ENCODE results near the gene ARMC3.
"Not testable (repeated sequence)": the region's sequence is repeated elsewhere in the genome, so short reads cannot be mapped to it uniquely, and the experiment has no call there.

ARMC3 gene

DNA sequence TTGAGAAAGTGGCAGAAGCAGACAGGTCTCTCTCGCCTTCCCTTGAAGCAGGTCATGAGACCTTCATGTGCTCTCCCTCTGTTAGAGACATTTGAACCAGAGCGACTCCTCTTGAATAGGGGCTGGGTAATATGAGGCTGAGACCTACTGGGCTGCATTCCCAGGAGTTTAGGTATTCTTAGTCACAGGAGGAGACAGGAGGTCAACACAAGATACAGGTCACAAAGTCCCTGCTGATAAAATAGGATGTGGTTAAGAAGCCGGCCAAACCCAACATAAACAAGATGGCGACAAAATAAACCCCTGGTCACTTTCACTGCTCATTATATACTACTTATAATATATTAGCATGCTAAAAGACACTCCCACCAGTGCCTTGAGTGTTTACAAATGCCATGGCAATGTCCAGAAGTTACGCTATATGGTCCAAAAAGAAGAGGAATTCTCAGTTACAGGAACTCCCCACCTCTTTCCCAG is 124.0 kb downstream of the ARMC3 start:
- no peak for DNase-seq (ENCODE audit: low spot score)

DNA sequence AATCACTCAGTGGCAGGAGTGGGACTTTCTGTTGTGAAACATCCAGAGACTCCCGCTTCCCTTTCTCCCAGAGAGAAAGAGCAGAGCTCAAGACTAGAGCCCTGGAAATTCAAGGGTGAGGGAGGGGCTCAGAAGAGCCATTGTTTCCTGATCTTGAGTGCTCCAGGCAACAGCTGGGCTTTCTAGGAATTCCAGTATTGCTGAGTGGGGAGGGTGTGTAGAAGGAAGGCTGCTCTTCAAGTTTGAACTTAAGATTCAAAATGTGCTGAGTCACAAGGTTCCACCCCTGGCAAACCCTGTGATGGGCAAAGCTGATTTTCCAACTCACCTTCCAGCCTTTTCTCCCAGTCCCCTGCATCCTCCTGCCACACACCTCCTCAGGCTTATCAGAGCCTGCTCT is 125.2 kb downstream of the ARMC3 start:
- DNase-seq (ENCODE audit: low spot score) = no peak

DNA sequence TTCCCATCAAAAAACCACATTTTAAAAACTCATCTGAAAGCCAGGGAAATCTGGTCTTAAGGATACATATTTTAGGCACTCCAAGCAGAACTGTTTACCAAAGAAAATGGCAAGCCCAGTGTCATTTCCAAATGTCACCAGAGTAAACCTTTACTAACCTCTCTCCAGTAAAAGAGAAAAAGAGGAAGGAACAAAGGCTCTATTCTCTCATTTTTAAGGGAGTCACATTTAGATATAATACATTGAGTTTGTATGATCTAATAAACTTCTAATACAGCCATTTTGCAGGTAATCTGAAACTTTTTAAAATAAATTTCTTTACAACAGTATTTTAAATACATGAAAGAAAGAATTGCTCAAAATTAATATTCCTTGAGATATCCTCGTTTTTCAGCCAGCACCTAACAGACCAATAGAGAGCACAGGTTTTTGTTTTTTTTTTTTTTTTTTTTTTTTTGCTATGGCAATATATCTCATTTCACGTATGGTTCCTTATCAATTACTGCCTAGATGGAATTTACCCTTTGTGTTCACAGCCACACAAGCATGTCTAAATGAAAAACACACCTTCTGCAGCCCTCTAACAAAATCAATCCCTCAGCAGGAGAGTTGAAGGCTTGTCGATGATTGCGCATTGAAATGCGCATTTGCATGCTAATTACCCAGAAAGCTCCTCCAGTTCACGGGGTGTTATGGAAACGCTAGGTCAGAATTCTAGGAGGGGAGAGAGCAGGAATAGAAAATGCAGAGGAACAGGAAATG is 127.8 kb downstream of the ARMC3 start:
- DNase-seq (ENCODE audit: low spot score) = no peak

DNA sequence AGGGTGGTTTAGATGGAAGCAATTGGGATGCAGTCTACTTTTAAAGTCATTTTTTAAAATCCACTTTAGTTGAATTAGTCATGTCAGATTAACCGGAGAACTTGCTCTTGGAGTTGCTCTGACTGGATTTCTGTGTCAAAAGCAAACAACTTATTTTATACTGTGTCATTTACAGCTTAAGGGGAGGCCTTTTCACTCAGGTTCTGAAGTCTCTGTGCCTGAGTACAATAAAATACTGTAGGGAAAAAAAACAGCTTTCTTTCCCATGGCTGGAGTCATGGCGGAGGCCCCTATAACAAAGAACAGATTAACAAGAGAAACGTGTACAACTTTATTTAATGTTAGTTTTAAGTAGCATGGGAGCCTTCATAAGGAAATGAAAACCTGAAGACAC is 128.3 kb downstream of the ARMC3 start:
- DNase-seq (ENCODE audit: low spot score) = no peak

DNA sequence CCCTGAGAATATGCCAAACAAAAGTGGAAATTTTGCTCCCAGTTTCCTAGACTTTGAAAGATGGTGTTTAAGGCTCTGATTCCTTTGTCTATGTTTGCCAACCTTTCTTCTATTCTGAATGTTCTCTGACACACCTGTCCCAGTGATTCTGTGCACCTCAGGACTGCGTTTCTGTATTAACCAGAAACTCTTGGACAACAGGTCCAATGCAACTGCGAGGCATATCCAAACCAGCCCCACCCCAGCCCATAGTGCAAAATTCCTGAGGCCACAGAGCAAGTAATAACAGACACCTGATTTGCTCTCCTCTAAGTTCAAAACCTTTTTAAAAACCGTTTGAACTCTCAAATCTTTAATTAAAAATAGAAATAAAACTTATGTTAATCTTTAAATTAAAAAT is 130.5 kb downstream of the ARMC3 start:
- no peak for DNase-seq (ENCODE audit: low spot score)

DNA sequence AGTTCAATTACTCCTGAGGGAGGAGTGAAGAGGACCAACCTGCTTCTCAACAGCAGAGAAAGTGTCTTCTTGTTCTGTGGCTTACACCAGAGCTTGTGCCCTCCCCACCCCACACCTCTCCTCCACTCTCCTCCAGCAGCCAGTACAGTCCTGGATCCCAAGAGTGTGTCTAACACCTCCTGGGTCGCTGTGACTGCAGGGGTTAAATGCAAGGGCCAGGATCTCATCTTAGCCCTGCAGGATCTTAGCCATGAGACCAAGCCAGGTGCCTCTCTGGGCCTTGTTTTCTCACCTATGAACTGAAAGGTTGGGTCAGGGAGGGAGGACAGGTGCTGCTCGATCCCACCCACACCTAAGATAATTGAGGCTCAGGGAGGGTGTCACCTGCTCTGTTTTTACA is 133.1 kb downstream of the ARMC3 start:
- DNase-seq (ENCODE audit: low spot score) = no peak

DNA sequence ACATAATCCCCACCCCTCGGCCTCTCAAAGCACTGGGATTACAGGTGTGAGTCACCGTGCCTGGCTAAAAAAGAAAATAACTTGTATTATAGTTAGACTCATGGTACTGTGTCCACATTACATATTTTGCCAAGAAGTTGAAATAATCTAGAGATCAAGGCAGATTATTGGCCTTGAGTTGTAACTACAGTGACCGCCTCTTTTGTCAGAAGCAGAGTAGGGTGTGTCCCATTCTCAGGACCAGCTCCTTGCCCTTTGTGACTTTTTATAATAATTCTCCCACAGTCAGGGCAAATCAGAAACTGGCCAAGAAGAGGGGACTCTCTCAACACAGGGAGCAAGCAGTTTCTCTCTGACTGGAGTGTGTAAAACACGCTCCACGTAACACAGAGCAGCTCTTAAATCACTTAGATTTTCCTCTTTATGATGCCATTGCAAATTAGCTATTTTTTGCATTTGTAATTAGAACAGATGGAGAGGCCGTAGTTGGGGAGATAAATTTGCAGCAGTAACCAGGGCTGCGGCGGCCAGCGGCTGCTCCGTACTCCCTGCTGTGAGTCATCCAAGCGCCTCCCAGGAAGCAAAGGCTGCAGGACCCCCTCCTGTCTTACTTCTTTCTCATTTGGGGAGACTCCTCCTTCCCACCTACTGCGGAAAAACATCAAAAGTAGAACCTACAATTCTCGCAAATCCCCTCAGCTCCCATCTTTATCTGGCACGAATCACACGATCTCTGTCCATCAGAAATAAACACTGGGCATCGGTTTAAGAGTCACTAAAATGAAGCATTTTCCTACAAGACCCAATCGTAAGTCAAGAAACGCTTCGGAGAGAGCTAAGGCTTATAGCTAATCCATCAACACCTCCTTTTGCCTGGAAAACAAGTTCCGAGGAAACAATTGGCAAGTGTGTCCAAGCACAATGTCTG is 135.5 kb downstream of the ARMC3 start:
- no peak for DNase-seq (ENCODE audit: low spot score)

DNA sequence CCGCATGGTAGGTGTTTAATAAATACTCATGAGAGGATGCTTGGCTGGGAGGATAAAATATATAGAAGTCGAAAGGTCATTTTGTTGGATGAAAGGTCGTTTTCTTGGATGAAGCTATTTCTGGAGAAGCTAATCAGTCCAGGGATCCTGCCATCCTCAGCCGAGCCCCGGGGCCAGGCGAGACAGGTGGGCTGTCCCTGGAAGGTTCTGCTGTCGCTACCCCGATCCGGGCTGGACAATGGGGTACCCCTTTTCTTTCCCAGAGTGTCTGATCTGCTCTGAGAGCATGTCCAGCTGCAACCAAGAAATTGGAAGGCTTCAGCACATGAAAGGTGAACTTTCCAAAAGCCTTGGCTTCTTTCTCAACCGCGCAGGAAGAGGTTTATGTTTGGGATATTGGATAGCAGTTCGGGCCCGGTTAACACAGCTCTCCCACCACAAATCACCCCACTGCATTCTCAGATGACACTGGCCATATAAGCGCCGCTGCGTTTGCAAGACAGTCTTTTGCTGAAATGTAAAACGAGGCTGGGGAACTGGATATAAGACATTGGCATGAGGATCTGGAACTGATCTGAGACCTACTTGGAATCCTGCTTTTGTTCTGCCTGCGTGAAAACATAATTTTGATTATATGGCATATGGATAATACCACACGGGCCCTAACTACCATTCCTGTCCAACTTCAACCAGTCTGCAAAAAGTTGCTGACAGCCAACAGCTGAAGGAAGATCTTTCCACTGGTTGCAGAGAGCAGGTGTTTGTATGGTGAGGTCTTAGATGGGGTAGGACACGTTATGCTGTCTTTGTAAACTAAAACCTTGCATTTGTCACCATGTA is 136.3 kb downstream of the ARMC3 start:
- DNase-seq (ENCODE audit: low spot score) = no peak

DNA sequence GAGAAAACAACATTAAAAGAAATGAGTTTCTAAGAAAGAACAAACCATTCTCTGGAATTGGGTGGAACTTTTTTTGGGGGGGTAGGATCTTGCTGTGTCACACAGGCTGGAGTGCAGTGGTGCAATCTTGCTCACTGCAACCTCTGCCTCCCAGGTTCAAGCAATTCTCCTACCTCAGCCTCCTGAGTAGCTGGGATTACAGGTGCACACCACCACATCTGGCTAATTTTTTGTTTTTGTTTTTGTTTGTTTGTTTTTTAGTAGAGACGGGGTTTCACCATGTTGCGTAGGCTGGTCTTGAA is 136.9 kb downstream of the ARMC3 start:
- not testable (repeated sequence) for DNase-seq (ENCODE audit: low spot score)

DNA sequence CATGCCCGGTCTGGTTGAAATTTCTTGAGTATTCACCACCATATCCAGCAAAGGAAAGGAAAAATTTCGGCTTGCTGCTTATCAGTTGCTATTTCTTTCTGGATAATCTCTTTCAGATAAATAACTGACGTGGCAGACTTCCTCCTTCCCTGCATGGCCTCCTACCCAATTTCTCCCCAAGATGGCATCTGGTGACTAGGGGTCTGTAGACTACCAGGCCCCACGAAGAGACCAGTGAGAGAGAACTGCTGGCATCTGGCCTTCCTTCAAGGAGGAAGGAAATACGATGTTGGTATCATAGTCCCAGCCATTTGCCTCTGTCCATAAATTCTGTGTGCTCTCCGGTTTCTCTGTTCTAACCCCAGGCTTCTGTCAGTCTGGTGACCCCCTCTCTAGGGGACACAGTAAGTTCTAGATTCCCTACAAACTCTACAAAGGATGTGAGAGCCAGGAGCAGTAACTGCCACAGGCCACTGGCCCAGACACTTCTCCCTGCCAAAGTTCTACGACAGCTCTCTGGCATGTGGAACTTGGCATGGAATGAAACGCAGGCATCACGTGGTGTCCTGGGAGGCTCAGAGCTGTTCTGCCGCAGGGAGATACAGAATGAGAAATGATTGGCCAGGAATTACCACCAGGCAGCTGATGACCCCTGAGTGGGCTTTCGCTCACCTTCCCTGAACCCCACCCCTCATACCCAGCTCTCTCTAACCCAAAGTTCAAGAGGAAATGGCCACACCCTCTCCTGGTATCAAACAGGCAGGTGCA is 137.5 kb downstream of the ARMC3 start:
- DNase-seq (ENCODE audit: low spot score) = no peak

DNA sequence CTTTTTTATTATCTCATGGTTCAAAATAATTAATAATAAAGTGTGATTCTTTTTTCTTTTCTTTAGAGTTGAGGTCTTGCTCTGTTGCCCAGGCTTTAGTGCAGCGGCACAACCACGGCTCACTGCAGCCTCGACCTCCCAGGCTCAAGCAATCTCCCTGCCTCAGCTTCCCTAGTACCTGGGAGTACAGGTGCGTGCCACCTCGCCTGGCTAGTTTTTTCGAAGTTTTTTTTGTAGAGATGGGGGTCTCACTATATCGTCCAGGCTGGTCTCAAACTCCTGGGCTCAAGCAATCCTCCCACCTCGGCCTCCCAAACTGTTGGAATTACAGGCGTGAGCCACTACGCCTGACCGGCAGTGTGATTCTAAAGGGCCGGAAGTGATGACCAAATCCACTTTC is 139.5 kb downstream of the ARMC3 start:
- no peak for DNase-seq (ENCODE audit: low spot score)

DNA sequence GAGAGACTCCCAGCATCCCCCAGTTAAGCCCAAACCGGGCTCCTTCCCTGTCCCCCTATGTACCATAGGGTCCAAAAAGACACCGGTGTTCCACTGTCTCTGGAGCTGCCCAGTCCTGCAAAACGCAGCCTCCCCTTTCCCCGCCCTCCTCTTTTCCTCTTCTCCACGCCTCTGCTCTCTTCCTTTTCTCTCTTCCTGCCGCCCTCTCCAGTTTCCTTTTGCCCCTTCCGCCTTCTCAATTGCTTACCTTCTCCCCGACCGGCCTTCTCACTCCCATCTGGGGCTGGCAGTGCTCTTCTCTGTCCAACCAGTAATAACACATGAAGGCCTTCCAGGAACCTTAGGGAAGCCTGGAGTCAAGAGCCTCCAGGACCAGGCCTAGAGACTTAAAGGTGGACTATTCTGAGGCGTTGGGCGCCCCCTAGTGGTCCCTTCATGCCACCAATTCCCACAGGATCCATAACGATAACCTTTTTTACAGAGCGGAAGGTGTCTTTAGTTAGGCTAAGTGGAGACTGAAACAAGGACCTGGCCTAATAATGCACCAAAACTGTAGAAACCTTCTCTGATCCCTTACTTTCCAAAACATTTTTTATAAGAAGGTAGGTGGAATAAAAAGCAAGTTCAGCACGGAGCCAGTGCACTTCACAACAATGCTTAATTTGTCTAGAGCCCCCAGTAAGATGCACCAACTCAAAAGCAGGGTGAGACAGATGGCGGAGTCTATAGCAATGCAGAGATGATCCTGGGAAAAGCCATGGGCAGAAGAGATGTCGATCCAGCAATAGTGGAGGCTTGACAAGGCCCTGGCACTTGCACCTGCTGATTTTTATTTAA is 140.3 kb downstream of the ARMC3 start:
- DNase-seq (ENCODE audit: low spot score) = peak; percentile 63

DNA sequence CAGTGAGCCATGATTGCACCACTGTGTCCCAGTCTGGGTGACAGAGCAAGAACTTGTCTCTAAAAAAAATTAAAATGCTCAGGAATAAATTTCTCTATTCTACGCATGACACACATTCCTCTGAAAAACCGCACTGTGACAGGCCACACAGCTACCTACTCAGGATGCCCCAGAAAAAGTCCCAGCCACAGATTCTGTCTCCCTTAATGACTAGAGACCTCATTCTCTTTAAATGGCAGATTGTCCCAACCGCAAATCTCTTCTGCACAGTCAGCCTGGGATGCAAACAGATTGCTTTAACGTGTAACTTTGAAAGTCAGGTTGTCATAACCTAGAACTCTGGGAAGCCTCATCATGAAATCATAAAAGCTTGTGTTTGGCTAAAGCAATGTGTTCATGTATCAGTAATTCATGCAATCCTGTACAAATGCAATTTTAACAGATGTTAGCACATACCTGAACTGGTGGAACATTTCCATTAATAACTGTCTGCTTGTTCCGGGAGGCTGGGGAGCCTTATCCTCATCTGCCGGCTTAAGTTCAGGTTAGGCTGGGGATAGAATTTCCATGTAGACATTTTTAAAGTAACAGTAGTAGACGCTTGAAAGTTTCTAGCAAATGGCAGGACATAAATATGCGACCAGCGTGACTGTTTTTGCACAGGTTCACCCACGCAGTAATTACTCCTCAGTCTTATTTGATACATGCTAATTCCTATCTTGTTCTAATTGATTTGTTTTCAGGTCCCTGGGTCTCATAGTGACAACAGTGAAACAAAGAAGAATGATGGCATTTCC is 141.4 kb downstream of the ARMC3 start:
- no peak for DNase-seq (ENCODE audit: low spot score)

DNA sequence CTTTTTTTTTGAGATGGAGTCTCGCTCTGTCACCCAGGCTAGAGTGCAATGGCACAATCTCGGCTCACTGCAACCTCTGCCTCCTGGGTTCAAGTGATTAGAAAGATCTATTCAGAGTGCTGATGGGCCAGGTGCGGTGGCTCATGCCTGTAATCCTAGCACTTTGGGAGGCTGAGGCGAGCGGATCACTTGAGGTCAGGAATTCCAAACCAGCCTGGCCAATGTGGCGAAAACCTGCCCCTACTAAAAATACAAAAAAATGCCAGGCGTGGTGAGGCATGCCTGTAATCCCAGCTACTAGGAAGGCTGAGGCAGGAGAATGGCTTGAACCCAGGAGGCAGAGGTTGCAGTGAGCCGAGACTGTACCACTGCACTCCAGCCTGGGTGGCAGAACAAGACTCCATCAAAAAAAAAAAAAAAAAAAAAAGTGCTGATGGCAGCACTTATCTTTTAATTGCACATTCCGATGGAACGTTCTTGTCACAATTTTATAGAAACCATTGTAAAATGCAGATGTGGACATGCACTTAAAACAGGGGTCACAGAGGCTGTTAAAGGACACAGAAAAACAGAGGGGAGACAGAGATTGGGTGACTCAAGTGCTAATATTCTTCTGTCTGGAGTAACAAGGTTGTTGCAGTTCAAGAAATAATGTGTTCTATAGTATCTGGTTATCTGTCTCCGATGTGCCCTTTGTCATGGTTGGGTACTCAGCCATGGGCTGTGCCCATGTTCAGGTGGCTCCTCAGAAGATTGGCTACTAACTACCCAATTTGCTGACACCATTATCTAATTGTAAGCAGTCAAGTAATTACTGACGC is 142.4 kb downstream of the ARMC3 start:
- DNase-seq (ENCODE audit: low spot score) = not testable (repeated sequence)

DNA sequence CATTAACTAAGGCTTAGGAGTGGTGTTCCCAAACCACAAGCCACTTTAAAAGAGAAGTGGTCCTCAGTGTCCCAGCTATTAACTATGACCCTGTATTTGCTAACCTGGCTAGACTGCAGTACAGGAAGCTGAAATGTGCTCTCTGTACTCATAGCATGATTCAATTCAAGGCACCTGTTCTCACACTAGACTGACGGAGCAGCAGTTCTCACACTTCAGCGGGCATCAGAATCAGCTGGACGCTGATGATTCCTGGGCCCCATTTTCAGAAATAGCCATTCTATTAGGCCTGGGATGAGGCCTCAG is 143.0 kb downstream of the ARMC3 start:
- DNase-seq (ENCODE audit: low spot score) = no peak

DNA sequence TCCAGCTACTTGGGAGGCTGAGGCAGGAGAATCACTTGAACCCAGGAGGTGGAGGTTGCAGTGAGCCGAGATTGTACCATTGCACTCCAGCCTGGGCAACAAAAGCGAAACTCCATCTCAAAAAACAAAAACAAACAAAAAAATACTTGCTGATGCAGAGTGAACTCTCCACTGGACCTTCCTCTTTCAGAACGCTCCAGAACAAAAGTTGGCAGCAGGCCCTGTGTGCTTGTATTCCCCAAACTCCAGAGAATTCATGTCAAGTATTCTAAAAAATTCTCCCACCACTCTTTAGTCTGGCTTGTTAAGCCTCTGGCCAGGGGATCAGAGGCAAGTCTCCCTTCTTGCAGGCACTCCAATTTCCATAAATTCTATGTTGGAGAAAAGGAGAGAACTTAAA is 144.7 kb downstream of the ARMC3 start:
- not testable (repeated sequence) for DNase-seq (ENCODE audit: low spot score)

DNA sequence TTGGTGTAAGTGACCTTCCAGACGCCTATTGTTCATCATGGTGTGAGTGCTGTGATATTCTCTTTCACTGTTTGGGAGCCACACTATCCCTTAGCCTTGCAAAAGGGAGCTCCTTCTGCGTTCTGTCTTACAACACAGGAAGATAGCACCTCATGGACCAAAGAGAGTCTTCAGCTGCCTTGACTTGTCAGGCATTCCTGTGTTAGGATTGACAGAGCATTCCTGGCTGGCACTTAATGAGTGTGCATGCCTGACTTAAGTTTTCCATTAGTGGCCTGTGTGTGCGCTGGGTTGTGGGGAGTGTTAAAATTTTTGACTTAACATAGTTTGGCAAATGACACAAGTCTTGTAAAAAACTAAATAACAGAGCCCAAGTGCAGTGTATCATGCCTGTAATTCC is 145.7 kb downstream of the ARMC3 start:
- no peak for DNase-seq (ENCODE audit: low spot score)

DNA sequence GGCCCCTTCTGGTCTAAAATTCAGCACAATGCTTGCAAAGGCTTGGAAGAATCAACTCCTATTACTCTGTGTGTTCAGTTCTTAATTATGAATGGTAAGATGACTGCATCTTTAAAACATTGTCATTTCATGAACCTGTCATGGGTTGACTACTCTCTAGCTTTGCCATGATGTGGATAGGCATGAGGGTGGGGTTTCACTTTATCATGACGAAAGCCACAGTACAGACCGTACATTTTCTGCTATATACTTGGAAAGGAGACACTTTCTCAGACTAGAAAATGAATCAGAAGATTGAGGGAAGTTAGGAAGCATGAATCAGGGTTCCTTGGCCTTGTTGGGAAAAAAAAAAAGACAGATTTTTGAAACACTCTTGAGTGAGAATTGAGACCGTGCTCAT is 147.8 kb downstream of the ARMC3 start:
- DNase-seq (ENCODE audit: low spot score) = no peak

DNA sequence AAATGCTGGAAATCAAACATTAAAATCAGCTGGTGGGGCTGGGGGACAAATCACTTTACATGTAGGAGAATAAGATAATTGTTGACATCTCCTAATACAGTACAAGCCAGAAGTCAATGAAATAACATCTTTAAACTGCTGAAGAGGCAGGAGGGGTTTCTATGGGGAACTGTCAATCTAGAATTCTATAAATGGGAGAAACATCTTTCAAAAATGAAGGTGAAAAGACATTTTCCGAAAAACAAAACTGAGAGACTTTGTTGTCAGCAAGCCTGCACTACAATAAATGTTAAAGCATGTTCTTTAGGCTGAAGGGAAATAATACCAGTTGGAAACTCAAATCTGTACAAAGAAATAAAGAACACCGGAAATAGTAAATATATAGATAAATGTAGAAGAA is 150.3 kb downstream of the ARMC3 start:
- no peak for DNase-seq (ENCODE audit: low spot score)

All from hematopoietic multipotent progenitor cell treated with erythropoietin and hydrocortisone succinate and interleukin-3 and kit ligand, for 15 days (in vitro differentiated cells).